HEK293T (cell line): ENCODE results near the gene ATAT1.

Source experiments
- ARNT ChIP-seq: fragments of 450-650 bp; IDR thresholded peaks from 2 replicates; pipeline ENCODE4 v1.6.1; 2017; ENCODE audit warnings: mild to moderate bottlenecking
- FOXA1 ChIP-seq: fragments of 450-650 bp; IDR thresholded peaks from 2 replicates; pipeline ENCODE4 v1.6.1; 2016; ENCODE audit warnings: mild to moderate bottlenecking
- FOXK2 ChIP-seq: fragments of 450-650 bp; IDR thresholded peaks from 2 replicates; pipeline ENCODE4 v1.6.1; 2016; ENCODE audit warnings: mild to moderate bottlenecking
- FOXM1 ChIP-seq: fragments of 450-650 bp; IDR thresholded peaks from 2 replicates; pipeline ENCODE4 v1.6.1; 2017; ENCODE audit warnings: mild to moderate bottlenecking, borderline replicate concordance
- SP1 ChIP-seq: fragments of 450-650 bp; IDR thresholded peaks from 2 replicates; pipeline ENCODE4 v1.6.1; 2017
- SUZ12 ChIP-seq: fragments of 450-650 bp; IDR thresholded peaks from 2 replicates; pipeline ENCODE4 v1.6.1; 2016; ENCODE audit warnings: mild to moderate bottlenecking
- ZNF384 ChIP-seq: fragments of 450-650 bp; IDR thresholded peaks from 2 replicates; pipeline ENCODE4 v1.6.1; 2016

DNA sequence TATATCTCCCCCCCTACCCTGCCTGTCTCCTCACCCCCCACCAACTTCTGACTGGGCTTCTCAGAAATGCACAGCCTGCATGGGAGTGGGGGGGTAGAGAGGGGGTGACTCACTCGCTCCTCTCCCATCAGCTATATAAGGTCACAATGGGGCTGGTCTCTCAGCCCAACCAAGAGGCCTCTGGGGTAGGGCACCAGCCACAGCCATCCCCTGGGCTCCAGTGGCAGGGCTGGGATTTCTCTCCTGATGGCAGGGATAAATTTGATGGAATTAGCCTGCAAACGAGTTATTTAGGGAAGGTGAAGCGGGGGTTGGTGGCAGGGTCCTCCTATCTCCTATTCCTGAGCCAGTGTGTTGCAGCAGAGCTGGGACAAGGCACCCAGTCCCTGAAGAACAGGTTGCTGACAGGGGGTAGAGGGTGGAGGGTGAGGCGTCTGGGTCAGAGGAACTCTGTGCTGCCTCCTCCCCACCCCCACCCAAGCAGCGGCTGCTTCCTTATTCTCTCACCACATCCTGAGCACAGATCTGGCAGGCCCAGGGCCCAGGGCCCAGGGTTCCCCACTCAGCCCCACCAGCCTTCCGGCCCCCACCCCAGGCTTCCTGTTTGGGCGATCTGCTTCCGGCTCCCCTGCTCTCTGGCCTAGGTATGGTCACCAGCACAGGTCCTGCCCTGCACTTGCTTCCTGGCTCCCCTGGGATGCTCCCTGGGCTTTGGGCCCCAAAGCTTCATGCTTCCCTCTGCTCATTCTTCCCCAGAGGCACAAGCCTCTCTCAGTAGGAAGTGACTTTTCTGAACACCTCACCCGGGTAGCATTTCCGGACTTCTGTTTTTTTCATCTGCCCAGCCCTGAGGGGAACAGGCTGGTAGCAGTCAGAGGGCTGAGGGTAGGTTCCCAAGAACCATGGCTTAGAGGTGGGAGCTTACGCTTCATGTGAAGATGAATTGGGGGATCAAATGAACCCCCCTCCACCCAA, 55.8 kb downstream of the ATAT1 start:
- TF ChIP-seq ARNT (no peak), FOXA1 (no peak), SP1 (no peak), SUZ12 (no peak), FOXK2 (no peak), FOXM1 (no peak), ZNF384 (no peak)
